PC-3 (cell line): ENCODE measurements around the gene EP400. TPM values are rescaled to one million over a fixed set of nuclear protein-coding genes. Genes with fewer than 3 reads are reported as not detected.

Source experiments
- ATAC-seq: fragments of 200-7000 bp; cut with Tn5 transposase; 2 replicates; pipeline ENCODE4 v1.9.1; 2020; ENCODE audit warnings: mild to moderate bottlenecking, moderate library complexity
- BruUV-seq: library from RNA; stranded (reverse); fragments of 400-500 nt; replicated peaks from 2 replicates; lab custom pipeline; 2021; lab: Mats Ljungman, UMichigan
- CTCF ChIA-PET: fragments of 300-600 bp; sonication (Branson Sonifier 250); formaldehyde crosslinking; loops from one replicate; lab custom pipeline; 2022; ENCODE audit warnings: antibody characterized with exemption; lab: Charles Lee
- POLR2A ChIA-PET: fragments of 300-600 bp; sonication (Branson Sonifier 250); formaldehyde crosslinking; loops from one replicate; lab custom pipeline; 2022; ENCODE audit warnings: antibody characterized with exemption; ENCODE audit not compliant: unreplicated experiment; lab: Charles Lee
- DNase-seq: peaks from one replicate; pipeline ENCODE4 v3.0.0-alpha.2; 2015
- H2AFZ ChIP-seq: fragments of 300-600 bp; sonication (generic); 2 replicates; pipeline ENCODE4 v1.6.0; 2016; ENCODE audit warnings: antibody characterized with exemption, low read length
- H3F3A ChIP-seq: fragments of 300-600 bp; sonication (generic); one replicate; pipeline ENCODE4 v1.6.0; 2017; ENCODE audit warnings: antibody characterized with exemption, low read length, control low read depth, mild to moderate bottlenecking; ENCODE audit not compliant: unreplicated experiment
- H3K27ac ChIP-seq: fragments of 300-600 bp; sonication (generic); 2 replicates; pipeline ENCODE4 v1.5.1; 2016; ENCODE audit warnings: mild to moderate bottlenecking, low read length
- H3K27me3 ChIP-seq: fragments of 300-600 bp; sonication (generic); 2 replicates; pipeline ENCODE4 v1.6.1; 2016; ENCODE audit warnings: low read length, mixed read lengths
- H3K36me3 ChIP-seq: fragments of 300-600 bp; sonication (generic); 2 replicates; pipeline ENCODE4 v1.6.1; 2016; ENCODE audit warnings: low read depth, mixed run types, low read length, mixed read lengths
- H3K4me1 ChIP-seq: fragments of 300-600 bp; sonication (generic); 2 replicates; pipeline ENCODE4 v1.5.1; 2016; ENCODE audit warnings: low read length; ENCODE audit not compliant: insufficient read depth
- H3K4me2 ChIP-seq: fragments of 300-600 bp; sonication (generic); 2 replicates; pipeline ENCODE4 v1.6.0; 2016; ENCODE audit warnings: low read length
- H3K4me3 ChIP-seq: fragments of 300-600 bp; sonication (generic); 2 replicates; pipeline ENCODE4 v1.5.1; 2016; ENCODE audit warnings: mild to moderate bottlenecking, low read length, mixed read lengths
- H3K79me2 ChIP-seq: fragments of 300-600 bp; sonication (generic); 2 replicates; pipeline ENCODE4 v1.6.1; 2017; ENCODE audit warnings: low read length, mixed read lengths
- H3K9ac ChIP-seq: fragments of 300-600 bp; sonication (generic); 2 replicates; pipeline ENCODE4 v1.6.0; 2016; ENCODE audit warnings: mild to moderate bottlenecking, low read length
- H3K9me2 ChIP-seq: fragments of 300-600 bp; sonication (generic); replicated peaks from 2 replicates; pipeline ENCODE4 v1.6.1; 2016; ENCODE audit warnings: mixed run types, low read length, mixed read lengths
- H3K9me3 ChIP-seq: fragments of 300-600 bp; sonication (generic); 2 replicates; pipeline ENCODE4 v1.6.1; 2016; ENCODE audit warnings: low read length, mixed read lengths
- H4K20me1 ChIP-seq: fragments of 300-600 bp; sonication (generic); 2 replicates; pipeline ENCODE4 v1.6.1; 2016; ENCODE audit warnings: low read length, mixed read lengths
- EZH2 ChIP-seq: fragments of 300-600 bp; sonication (generic); IDR thresholded peaks from one replicate; pipeline ENCODE4 v1.6.1; 2017; ENCODE audit warnings: antibody characterized with exemption, mild to moderate bottlenecking, low read length; ENCODE audit not compliant: unreplicated experiment
- EZH2phosphoT487 ChIP-seq: fragments of 300-600 bp; sonication (generic); IDR thresholded peaks from 2 replicates; pipeline ENCODE4 v1.6.1; 2018; ENCODE audit warnings: mild to moderate bottlenecking, antibody characterized with exemption, low read length, borderline replicate concordance
- intact Hi-C: fragments of 100-400 bp; cut with micrococcal nuclease; formaldehyde crosslinking; loops from 2 replicates; pipeline ENCODE4 v1.9.0; 2023
- total RNA-seq: library from RNA; depleted of rRNA; stranded (reverse); fragments of >200 nt; gene quantifications from 2 replicates; pipeline ENCODE4 v1.2.3, GENCODE V29; 2014
- TF ChIP-seq, protein P1 (sequence below): fragments of 300-600 bp; sonication (generic); conservative IDR thresholded peaks from 2 replicates; pipeline ENCODE4 v1.5.1; 2017; ENCODE audit warnings: antibody characterized with exemption, low read depth, mild to moderate bottlenecking, low read length

The EP400 gene
- total RNA-seq, 1 experiment from 2014 or later: 20.2 TPM

GRCh38 chr12:132064631-132065030, 114.9 kb downstream of the EP400 start:
- Histone ChIP-seq H3K9ac (no peak overlapping the region), H3K4me3 (no peak overlapping the region), H3K4me2 (no peak overlapping the region), H3F3A (no peaks in the 10 kb centered on the region), H3K27me3 (no peaks in the 10 kb centered on the region), H3K9me3 (no peaks in the 10 kb centered on the region), H3K9me2 (no peaks in the 10 kb centered on the region), H3K27ac (no peak overlapping the region), H2AFZ (no peak overlapping the region), H4K20me1 (no peaks in the 10 kb centered on the region), H3K36me3 (peaks cover 49% of the 10 kb centered on the region; the same call in 1 of the 2 replicates), H3K4me1 (no peaks in the 10 kb centered on the region), H3K79me2 (no peaks in the 10 kb centered on the region)
- no peak for DNase-seq
- intact Hi-C loops: no loop called here
- ATAC-seq: no peak
- TF ChIP-seq, protein P1, sequence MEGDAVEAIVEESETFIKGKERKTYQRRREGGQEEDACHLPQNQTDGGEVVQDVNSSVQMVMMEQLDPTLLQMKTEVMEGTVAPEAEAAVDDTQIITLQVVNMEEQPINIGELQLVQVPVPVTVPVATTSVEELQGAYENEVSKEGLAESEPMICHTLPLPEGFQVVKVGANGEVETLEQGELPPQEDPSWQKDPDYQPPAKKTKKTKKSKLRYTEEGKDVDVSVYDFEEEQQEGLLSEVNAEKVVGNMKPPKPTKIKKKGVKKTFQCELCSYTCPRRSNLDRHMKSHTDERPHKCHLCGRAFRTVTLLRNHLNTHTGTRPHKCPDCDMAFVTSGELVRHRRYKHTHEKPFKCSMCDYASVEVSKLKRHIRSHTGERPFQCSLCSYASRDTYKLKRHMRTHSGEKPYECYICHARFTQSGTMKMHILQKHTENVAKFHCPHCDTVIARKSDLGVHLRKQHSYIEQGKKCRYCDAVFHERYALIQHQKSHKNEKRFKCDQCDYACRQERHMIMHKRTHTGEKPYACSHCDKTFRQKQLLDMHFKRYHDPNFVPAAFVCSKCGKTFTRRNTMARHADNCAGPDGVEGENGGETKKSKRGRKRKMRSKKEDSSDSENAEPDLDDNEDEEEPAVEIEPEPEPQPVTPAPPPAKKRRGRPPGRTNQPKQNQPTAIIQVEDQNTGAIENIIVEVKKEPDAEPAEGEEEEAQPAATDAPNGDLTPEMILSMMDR: no peak
- TF ChIP-seq EZH2: no peak
- TF ChIP-seq EZH2phosphoT487: no peak
- ChIA-PET POLR2A (no interaction called here), CTCF (no interaction called here)
- no TSS peak for BruUV-seq

- DNase-seq (no peak), ATAC-seq (no peak)
- TF ChIP-seq EZH2: no peak
- TF ChIP-seq, protein P1: no peak
- TF ChIP-seq EZH2phosphoT487: no peak
- no TSS peak for BruUV-seq
- ChIA-PET POLR2A (no interaction called here), CTCF (no interaction called here)
- H2AFZ ChIP-seq: no peak overlapping the region
- no peaks in the 10 kb centered on the region for H3K79me2 ChIP-seq
- no peaks in the 10 kb centered on the region for H3F3A ChIP-seq
- no peak overlapping the region for H3K9ac ChIP-seq
- H4K20me1 ChIP-seq: no peaks in the 10 kb centered on the region
- intact Hi-C loops: no loop called here
- H3K36me3 ChIP-seq: peaks cover 49% of the 10 kb centered on the region; the same call in 1 of the 2 replicates
- H3K27ac ChIP-seq: no peak overlapping the region
- no peaks in the 10 kb centered on the region for H3K27me3 ChIP-seq
- no peak overlapping the region for H3K4me2 ChIP-seq
- H3K9me3 ChIP-seq: no peaks in the 10 kb centered on the region
- H3K9me2 ChIP-seq: no peaks in the 10 kb centered on the region
- H3K4me3 ChIP-seq: no peak overlapping the region
- H3K4me1 ChIP-seq: no peaks in the 10 kb centered on the region
Observed at GRCh38 chr12:132065203-132065602, 115.5 kb downstream of the EP400 start.

GRCh38 chr12:132065609-132066344, 116.0 kb downstream of the EP400 start:
- peaks cover 54% of the 10 kb centered on the region; the same call in 1 of the 2 replicates for H3K36me3 ChIP-seq
- ChIA-PET CTCF (no interaction called here), POLR2A (no interaction called here)

More at GRCh38 chr12:132065609-132066344, 116.0 kb downstream of the EP400 start:
- no peak for TF ChIP-seq EZH2phosphoT487
- TF ChIP-seq, protein P1: no peak
- TF ChIP-seq EZH2: no peak
- no peak overlapping the region for H3K27ac ChIP-seq
- H3K4me2 ChIP-seq: no peak overlapping the region
- no peaks in the 10 kb centered on the region for H3K79me2 ChIP-seq
- H4K20me1 ChIP-seq: no peaks in the 10 kb centered on the region
- intact Hi-C loops: no loop called here
- no TSS peak for BruUV-seq
- no peak overlapping the region for H3K4me3 ChIP-seq
- H2AFZ ChIP-seq: no peak overlapping the region
- no peaks in the 10 kb centered on the region for H3K9me2 ChIP-seq
- ATAC-seq (no peak), DNase-seq (no peak)
- H3F3A ChIP-seq: no peaks in the 10 kb centered on the region
- no peaks in the 10 kb centered on the region for H3K4me1 ChIP-seq
- H3K27me3 ChIP-seq: no peaks in the 10 kb centered on the region
- H3K9me3 ChIP-seq: no peaks in the 10 kb centered on the region
- no peak overlapping the region for H3K9ac ChIP-seq
